ENCODE measurements around the gene GBP4. TPM values are rescaled to one million over a fixed set of nuclear protein-coding genes. Genes with fewer than 3 reads are reported as not detected.

GBP4 gene
- polyA plus RNA-seq, 1 of the 3 experiments (the other 2 are of a cell fraction) = 0.02 TPM

DNA sequence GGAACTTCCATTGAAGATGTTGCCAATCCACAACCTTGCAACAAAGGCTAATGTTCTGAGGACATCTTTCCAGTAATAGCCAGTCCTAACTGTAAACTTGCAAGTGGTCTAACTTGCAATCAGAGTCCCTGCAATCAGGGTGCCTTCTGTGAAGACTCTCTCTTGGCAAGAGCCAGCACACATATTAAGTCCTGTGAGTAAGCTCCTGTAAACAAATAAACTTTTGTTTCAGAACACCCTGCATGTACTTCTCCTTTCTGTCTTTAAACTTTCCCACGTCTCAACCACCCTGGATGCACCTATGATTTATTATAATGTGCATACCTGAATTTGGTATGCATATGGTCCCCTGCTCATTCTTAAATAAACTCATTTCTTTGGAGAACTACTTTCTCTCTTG is 32.0 kb downstream of the GBP4 start:
- DNase-seq = no peak
- Histone ChIP-seq H3K4me2 (no peak overlapping the region), H3K4me1 (ENCODE audit: control insufficient read depth in 1 of 2, insufficient read depth in 2 of 2, low read depth in 1 of 2, low read length in 1 of 2) (no peaks in the 10 kb centered on the region; a peak in 1 of 4 replicates), H3K9me2 (no peaks in the 10 kb centered on the region), H3K9me3 (no peaks in the 10 kb centered on the region), H3K79me2 (ENCODE audit: insufficient read depth) (no peaks in the 10 kb centered on the region), H3K9ac (no peak overlapping the region), H3K4me3 (ENCODE audit: low read depth in 2 of 2, low read length in 1 of 2) (no peak overlapping the region), H3K36me3 (replicated peaks in 1 of 2; ENCODE audit: control insufficient read depth in 1 of 2, insufficient read depth in 2 of 2, low read length in 1 of 2) (no peaks in the 10 kb centered on the region), H3K27ac (ENCODE audit: low read depth in 2 of 2, low read length in 1 of 2) (no peak overlapping the region), H3F3A (replicated peaks; ENCODE audit: insufficient read depth) (no peaks in the 10 kb centered on the region), H4K20me1 (ENCODE audit: insufficient read depth) (no peaks in the 10 kb centered on the region), H2AFZ (ENCODE audit: low read depth) (no peak overlapping the region), H3K27me3 (ENCODE audit: insufficient read depth) (no peaks in the 10 kb centered on the region)
- POLR2A ChIA-PET = no interaction called here
- 46% methylated on average over 1 of the region's 1 CpG for WGBS (ENCODE audit: low lambda C conversion rate)
- TF ChIP-seq RXRA (IDR thresholded peaks at IDR 0.05; ENCODE audit: borderline replicate concordance, low read depth) = no peak
- CTCF ChIA-PET = no interaction called here

DNA sequence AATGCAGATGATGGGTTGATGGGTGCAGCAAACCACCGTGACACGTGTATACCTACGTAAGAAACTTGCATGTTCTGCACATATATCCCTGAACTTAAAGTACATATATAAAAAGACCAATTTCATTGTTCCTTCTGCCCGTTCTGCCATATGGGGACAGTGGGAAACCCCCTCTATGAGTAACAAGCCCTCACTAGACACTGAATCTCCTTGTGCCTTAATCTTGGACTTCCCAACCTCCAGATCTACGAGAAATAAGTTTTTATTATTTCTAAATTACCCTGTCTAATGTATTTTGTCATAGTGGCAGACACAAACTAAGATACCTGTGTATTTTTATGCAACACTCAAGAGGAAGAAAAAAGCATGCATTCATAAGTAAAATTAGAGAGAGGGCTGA is 32.9 kb downstream of the GBP4 start:
- no peaks in the 10 kb centered on the region for H3K79me2 ChIP-seq (ENCODE audit: insufficient read depth)
- no peaks in the 10 kb centered on the region; a peak in 1 of 4 replicates for H3K4me1 ChIP-seq (ENCODE audit: control insufficient read depth in 1 of 2, insufficient read depth in 2 of 2, low read depth in 1 of 2, low read length in 1 of 2)
- ChIA-PET CTCF (no interaction called here), POLR2A (no interaction called here)
- no peaks in the 10 kb centered on the region for H3K9me3 ChIP-seq
- H4K20me1 ChIP-seq (ENCODE audit: insufficient read depth) = no peaks in the 10 kb centered on the region
- DNase-seq = no peak
- H3K27ac ChIP-seq (ENCODE audit: low read depth in 2 of 2, low read length in 1 of 2) = no peak overlapping the region
- H3K4me2 ChIP-seq = no peak overlapping the region
- no peaks in the 10 kb centered on the region for H3F3A ChIP-seq (replicated peaks; ENCODE audit: insufficient read depth)
- H3K4me3 ChIP-seq (ENCODE audit: low read depth in 2 of 2, low read length in 1 of 2) = no peak overlapping the region
- TF ChIP-seq SMC3 (IDR thresholded peaks at IDR 0.05; ENCODE audit: low read depth, low read length) (no peak), RXRA (IDR thresholded peaks at IDR 0.05; ENCODE audit: borderline replicate concordance, low read depth) (no peak), EP300 (IDR thresholded peaks at IDR 0.05; ENCODE audit: borderline replicate concordance in 1 of 2, low read depth in 1 of 2, low read length in 1 of 2) (no peak), TCF12 (IDR thresholded peaks at IDR 0.05) (no peak), FOXJ3 (CRISPR knock-in tag; IDR thresholded peaks at IDR 0.05) (no peak)
- TF ChIP-seq, protein P1, sequence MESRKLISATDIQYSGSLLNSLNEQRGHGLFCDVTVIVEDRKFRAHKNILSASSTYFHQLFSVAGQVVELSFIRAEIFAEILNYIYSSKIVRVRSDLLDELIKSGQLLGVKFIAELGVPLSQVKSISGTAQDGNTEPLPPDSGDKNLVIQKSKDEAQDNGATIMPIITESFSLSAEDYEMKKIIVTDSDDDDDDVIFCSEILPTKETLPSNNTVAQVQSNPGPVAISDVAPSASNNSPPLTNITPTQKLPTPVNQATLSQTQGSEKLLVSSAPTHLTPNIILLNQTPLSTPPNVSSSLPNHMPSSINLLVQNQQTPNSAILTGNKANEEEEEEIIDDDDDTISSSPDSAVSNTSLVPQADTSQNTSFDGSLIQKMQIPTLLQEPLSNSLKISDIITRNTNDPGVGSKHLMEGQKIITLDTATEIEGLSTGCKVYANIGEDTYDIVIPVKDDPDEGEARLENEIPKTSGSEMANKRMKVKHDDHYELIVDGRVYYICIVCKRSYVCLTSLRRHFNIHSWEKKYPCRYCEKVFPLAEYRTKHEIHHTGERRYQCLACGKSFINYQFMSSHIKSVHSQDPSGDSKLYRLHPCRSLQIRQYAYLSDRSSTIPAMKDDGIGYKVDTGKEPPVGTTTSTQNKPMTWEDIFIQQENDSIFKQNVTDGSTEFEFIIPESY (IDR thresholded peaks at IDR 0.05; ENCODE audit: borderline replicate concordance, low read depth) = no peak
- TF ChIP-seq, protein P2, sequence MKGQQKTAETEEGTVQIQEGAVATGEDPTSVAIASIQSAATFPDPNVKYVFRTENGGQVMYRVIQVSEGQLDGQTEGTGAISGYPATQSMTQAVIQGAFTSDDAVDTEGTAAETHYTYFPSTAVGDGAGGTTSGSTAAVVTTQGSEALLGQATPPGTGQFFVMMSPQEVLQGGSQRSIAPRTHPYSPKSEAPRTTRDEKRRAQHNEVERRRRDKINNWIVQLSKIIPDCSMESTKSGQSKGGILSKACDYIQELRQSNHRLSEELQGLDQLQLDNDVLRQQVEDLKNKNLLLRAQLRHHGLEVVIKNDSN (IDR thresholded peaks at IDR 0.05; ENCODE audit: borderline replicate concordance, low read depth) = no peak
- H3K9me2 ChIP-seq = no peaks in the 10 kb centered on the region
- H3K27me3 ChIP-seq (ENCODE audit: insufficient read depth) = no peaks in the 10 kb centered on the region
- H3K36me3 ChIP-seq (replicated peaks in 1 of 2; ENCODE audit: control insufficient read depth in 1 of 2, insufficient read depth in 2 of 2, low read length in 1 of 2) = no peaks in the 10 kb centered on the region
- H3K9ac ChIP-seq = no peak overlapping the region
- no peak overlapping the region for H2AFZ ChIP-seq (ENCODE audit: low read depth)
- 63% methylated on average over 5 of the region's 5 CpGs for WGBS (ENCODE audit: low lambda C conversion rate)

DNA sequence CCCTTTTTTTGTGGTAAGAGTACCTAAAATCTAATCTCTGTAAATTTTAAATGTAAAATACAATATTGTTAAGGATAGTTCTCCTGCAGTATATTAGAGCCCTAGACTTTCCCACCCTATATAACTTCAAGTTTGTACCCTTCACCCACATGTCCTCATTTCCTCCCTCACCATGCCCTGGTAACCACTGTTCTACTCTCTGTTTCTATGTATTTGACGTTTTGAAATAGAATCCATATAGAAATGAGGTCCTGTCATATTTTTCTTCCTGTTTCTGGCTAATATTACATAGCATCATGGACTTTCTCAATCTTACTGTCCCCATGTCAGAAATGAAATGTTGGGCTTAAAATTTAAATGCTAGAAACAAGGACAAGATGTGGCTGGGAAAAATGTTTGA is 47.7 kb downstream of the GBP4 start:
- no peak overlapping the region for H3K9ac ChIP-seq
- H4K20me1 ChIP-seq (ENCODE audit: insufficient read depth) = no peaks in the 10 kb centered on the region
- H3F3A ChIP-seq (replicated peaks; ENCODE audit: insufficient read depth) = no peaks in the 10 kb centered on the region
- H3K27ac ChIP-seq (ENCODE audit: low read depth in 2 of 2, low read length in 1 of 2) = no peak overlapping the region
- H3K79me2 ChIP-seq (ENCODE audit: insufficient read depth) = no peaks in the 10 kb centered on the region
- WGBS (ENCODE audit: low lambda C conversion rate) = 18% methylated on average over 1 of the region's 1 CpG
- no peaks in the 10 kb centered on the region for H3K9me3 ChIP-seq
- POLR2A ChIA-PET = no interaction called here
- H3K4me1 ChIP-seq (ENCODE audit: control insufficient read depth in 1 of 2, insufficient read depth in 2 of 2, low read depth in 1 of 2, low read length in 1 of 2) = peaks cover 0 to 3% of the 10 kb centered on the region in 2 experiments; a peak in 1 of 4 replicates
- H2AFZ ChIP-seq (ENCODE audit: low read depth) = no peak overlapping the region
- no peaks in the 10 kb centered on the region for H3K36me3 ChIP-seq (replicated peaks in 1 of 2; ENCODE audit: control insufficient read depth in 1 of 2, insufficient read depth in 2 of 2, low read length in 1 of 2)
- H3K4me2 ChIP-seq = no peak overlapping the region
- H3K4me3 ChIP-seq (ENCODE audit: low read depth in 2 of 2, low read length in 1 of 2) = no peak overlapping the region
- CTCF ChIA-PET = no interaction called here
- H3K9me2 ChIP-seq = no peaks in the 10 kb centered on the region
- no peaks in the 10 kb centered on the region for H3K27me3 ChIP-seq (ENCODE audit: insufficient read depth)
- no peak for TF ChIP-seq YY1 (IDR thresholded peaks at IDR 0.05; ENCODE audit: low read depth)
- no peak for DNase-seq
